ENCODE results near the gene SUZ12.
A peak's percentile ranks its signal among the peaks of the same experiment; 100 is the strongest.
"Not testable (repeated sequence)": the region's sequence is repeated elsewhere in the genome, so short reads cannot be mapped to it uniquely, and the experiment has no call there.

SUZ12 gene

GRCh38 chr17:31936615-31937609 lies at the start of gene SUZ12:
TSS of gene SUZ12 (plus strand) at chr17:31937007. CDS start at chr17:31937247, 240 bp downstream.
- peak; percentile 32 for DNase-seq (ENCODE audit: low read depth)

DNA sequence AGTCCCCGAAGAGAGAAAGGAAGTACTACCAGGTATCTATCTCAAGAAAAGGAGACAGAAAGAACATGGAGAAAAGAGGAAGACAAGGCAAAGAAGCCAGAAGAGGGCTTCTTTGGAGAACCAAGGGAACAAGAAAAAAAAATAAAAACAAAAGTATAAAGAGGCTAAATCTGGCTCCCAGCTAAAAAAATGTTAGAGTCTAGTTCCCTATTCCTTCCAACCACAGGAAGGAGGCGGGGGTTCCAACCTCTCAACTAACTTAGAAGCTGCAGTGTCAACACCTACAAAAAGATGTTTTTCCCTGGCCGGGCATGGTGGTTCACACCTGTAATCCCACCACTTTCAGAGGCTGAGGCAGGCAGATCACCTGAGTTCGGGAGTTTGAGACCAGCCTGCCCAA lies 48.7 kb upstream of the SUZ12 start:
- DNase-seq (ENCODE audit: low read depth): no peak

- DNase-seq (ENCODE audit: low read depth): no peak
Measured at GRCh38 chr17:31900877-31901276, 35.9 kb upstream of the SUZ12 start.

DNA sequence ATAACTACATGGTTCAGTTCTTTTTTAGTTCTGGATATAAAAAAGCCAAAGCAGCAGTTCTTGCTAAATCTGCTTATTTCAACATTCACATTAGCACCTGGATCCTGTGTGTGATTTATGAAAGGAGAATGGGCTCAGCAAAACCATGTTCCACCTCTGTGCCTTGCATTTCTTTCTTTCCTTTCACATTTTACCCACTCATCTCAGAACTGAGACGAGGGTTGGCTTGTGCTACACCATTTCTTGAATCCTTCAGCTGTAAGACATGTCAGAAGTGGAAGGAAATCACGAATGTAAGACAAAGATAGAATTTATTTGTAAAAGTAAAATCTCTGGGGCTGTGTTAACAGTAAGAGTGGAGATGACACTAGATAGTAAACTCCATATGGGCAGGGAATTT lies 34.1 kb upstream of the SUZ12 start:
- DNase-seq (ENCODE audit: low read depth): no peak

DNA sequence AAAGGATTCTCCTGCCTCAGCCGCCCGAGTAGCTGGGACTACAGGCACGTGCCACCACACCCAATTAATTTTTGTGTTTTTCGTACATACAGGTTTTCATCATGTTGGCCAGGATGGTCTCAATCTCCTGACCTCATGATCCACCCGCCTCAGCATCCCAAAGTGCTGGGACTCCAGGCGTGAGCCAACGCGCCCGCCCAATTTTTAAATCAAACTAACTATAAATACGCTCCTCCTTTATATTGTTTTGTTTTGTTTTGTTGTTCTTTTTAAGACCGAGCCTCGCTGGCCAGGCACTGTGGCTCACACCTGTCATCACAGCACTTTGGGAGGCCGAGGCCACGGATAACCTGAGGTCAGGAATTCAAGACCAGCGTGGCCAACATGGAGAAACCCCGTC lies 33.4 kb upstream of the SUZ12 start:
- no peak for DNase-seq (ENCODE audit: low read depth)

- DNase-seq (ENCODE audit: low read depth): no peak
Measured at GRCh38 chr17:31907342-31907962, 29.4 kb upstream of the SUZ12 start.

- DNase-seq (ENCODE audit: low read depth): no peak
Measured at GRCh38 chr17:31908386-31908785, 28.4 kb upstream of the SUZ12 start.

DNA sequence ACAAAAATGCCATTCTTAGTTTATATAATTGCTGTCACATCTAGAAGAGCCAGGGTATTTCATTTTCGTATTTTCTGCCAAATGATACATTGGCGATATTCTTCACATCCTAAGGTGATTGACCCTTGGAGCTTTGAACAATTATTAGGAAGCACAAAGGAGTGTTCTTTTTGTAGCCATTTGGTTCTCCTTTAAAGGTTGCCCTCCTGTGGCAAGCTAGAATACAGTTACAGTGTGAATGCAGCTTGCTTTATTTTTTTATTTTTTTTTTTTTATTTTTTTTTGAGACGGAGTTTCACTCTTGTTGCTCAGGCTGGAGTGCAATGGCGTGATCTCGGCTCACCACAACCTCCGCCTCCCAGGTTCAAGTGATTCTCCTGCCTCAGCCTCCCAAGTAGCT lies 24.1 kb upstream of the SUZ12 start:
- DNase-seq (ENCODE audit: low read depth): not testable (repeated sequence)

GRCh38 chr17:31915456-31916100 lies 21.2 kb upstream of the SUZ12 start:
- no peak for DNase-seq (ENCODE audit: low read depth)

DNA sequence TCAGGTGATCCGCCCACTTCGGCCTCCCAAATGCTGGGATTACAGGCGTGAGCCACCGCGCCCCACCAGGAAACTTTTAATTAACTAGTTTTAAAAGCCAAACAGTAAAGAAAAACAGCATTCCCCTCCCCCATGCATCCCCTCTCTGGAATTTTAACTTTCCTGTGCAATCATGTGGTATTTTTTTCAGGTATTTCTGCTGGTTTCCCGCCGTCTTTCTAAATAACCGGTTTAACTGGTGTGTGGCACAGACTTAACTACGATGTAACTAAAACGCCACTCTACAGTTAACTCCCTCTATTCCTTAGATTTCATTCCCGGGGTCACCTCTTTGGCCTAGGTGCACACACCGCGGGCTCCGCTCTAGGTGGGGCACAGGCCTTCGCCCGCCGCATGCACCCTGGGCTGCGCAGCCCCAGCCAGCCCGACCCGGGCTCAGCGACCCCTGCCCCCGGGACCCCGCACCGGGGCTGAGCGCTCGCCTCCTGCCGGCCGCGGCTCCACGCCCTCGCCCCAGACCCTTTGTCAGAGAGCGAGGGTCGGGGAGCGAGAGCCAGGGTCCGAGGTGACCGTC lies 20.2 kb upstream of the SUZ12 start:
- DNase-seq (ENCODE audit: low read depth): no peak

DNA sequence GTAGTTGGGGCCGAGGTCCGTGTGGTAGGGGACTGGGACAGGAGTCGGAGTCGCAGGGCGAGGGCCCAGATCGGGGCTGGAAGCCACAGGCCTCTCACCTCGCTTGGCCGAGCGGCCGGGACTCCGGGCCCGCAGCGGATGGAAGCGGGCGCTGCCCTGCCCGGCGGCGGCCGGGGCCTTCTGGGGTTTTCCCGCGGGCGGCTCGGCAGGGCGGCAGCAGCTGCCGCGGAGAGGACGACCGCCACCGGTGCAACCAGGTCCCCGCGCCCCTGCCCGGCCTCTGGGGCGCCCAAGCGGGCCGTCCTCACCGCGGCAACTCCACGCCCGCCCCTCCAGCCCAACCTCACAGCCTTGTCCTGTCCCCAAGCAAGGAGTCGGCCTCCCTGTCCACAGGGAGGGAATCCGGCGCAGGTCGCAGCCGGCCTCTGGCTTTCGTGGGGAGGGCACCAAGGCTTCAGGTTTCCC lies 19.7 kb upstream of the SUZ12 start:
- DNase-seq (ENCODE audit: low read depth): no peak

DNA sequence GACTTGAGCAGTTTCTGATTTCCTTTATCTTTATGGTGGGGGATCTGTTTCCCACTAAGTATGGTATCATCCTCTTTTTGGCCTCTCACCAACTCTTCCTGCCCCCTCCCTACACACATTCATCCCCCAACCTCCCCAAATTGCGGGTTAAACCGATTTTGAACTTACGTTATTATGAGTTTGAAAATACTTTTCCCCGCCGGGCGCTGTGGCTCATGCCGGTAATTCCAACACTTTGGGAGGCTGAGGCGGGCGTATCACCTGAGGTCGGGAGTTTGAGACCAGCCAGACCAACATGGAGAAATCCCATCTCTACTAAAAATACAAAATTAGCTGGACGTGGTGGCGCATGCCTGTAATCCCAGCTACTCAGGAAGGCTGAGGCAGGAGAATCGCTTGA lies 19.1 kb upstream of the SUZ12 start:
- not testable (repeated sequence) for DNase-seq (ENCODE audit: low read depth)

- DNase-seq (ENCODE audit: low read depth): no peak
Measured at GRCh38 chr17:31918701-31919128, 18.1 kb upstream of the SUZ12 start.

- DNase-seq (ENCODE audit: low read depth): no peak
Measured at GRCh38 chr17:31919802-31920525, 16.8 kb upstream of the SUZ12 start.

GRCh38 chr17:31926100-31926729 lies 10.6 kb upstream of the SUZ12 start:
- DNase-seq (ENCODE audit: low read depth): no peak

- no peak for DNase-seq (ENCODE audit: low read depth)
Measured at GRCh38 chr17:31931756-31932155, 5.1 kb upstream of the SUZ12 start.

DNA sequence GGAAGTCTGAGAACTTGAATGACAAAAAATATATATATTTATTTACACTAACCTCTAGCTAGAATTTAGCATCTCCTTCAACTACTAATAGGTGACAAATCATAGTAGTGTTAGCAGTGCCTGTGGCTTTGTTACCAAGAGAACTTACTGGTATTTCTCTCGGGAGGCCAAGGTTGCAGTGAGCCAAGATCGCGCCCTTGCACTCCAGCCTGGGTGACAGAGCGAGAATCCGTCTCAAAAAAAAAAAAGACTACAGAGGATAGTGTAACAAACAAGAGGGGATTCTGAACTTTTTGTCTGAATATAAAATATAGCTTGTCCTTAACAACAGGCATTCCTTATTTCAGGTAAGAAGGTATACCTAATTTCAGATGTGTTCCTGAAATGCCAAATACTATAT lies 1.3 kb upstream of the SUZ12 start:
- no peak for DNase-seq (ENCODE audit: low read depth)

DNA sequence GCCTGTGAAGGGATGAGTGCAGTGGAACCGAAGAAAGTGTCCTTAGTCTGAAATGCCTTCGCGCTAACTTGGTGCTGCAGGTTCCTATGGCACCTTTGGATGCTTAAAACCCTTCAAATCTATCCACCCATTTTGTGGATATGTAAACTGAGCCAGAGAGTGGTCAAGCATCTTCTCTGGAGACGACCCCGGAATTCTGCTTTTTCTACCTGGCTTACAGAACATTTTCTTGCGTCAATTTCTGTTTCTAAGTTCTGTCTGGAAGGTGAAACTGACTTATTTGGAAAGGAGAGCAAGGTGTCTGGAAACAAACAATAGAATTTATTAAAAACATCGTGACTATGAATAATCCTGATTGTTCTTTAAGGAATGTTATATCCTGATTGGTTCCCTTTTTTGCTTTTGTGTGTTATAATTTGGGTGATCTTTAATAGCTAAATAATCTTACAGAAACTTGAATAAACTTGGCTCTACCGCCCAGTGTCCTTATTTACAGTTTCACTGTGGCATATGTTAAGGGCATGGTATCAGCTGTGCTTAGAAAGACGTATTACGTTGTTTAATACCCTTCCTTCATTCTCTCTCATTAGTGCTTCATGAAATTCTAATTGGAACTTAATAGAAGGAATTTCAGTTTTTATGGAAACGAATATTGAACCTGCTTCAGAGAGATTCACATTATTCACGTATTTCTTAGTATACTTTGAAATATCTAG lies 1.3 kb downstream of the SUZ12 start:
- DNase-seq (ENCODE audit: low read depth): not testable (repeated sequence)

GRCh38 chr17:31941916-31942315 lies 5.1 kb downstream of the SUZ12 start:
- DNase-seq (ENCODE audit: low read depth): not testable (repeated sequence)

DNA sequence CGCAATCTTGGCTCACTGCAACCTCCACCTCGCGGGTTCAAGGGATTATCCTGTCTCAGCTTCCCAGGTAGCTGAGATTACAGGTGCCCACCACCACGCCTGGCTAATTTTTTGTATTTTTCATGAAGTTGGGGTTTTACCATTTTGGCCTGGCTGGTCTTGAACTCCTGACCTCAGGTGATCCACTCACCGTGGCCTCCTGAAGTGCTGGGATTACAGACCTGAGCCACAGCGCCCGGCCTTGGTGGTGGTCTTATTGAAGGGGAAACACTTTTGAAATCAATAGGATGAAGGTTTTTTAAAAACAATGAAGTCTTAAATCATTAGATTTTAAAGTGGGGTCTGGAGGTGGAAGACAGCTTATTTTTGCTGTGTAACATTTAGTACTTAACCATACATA lies 5.6 kb downstream of the SUZ12 start:
- DNase-seq (ENCODE audit: low read depth): not testable (repeated sequence)
